ENCODE data around the gene GSE1. TPM values are rescaled to one million over a fixed set of nuclear protein-coding genes. Genes with fewer than 3 reads are reported as not detected.

GSE1 gene
- total RNA-seq, 4 donors from 2014 or later, result 79.7 to 196 (median 143) TPM

DNA sequence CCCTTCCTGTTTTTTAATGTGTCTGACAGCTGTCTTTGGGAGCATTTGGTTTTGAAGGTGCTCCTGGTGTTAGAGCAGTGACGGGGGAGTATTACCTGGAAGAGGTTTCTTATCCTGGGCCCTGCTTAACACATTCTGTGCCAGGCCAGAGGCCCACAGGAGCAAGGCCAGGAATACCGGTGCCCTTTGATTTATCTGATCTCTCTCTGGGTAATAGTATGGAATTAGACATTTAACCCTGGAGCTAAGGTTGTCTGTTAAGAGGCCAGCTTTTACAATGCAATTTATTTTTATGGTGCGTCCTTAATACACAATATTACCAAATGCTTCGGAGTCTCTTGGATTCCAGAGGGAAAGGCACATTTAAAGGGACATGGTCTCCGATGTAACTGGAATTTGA lies 37.2 kb upstream of the GSE1 start:
- H3K4me1 ChIP-seq, result peaks cover 7 to 76% (median 25%) of the 10 kb centered on the region in 4 donors
- H3K9me3 ChIP-seq, result no peaks in the 10 kb centered on the region
- no peaks in the 10 kb centered on the region for H3K36me3 ChIP-seq
- no peak for DNase-seq
- H3K27ac ChIP-seq, result no peak overlapping the region
- no peaks in the 10 kb centered on the region for H3K27me3 ChIP-seq
- TF ChIP-seq CTCF (IDR thresholded peaks at IDR 0.05) (no peak), POLR2A (IDR thresholded peaks at IDR 0.05) (no peak)
- no peak overlapping the region for H3K4me3 ChIP-seq

- TF ChIP-seq POLR2A (IDR thresholded peaks at IDR 0.05) (no peak), CTCF (IDR thresholded peaks at IDR 0.05) (no peak)
- Histone ChIP-seq H3K4me3 (no peak overlapping the region), H3K36me3 (no peaks in the 10 kb centered on the region), H3K27me3 (no peaks in the 10 kb centered on the region), H3K27ac (no peak overlapping the region), H3K9me3 (no peaks in the 10 kb centered on the region), H3K4me1 (peaks cover 0 to 76% (median 19%) of the 10 kb centered on the region in 4 donors)
- DNase-seq, result no peak
Measured at GRCh38 chr16:85576944-85577343, 36.2 kb upstream of the GSE1 start.

- H3K9me3 ChIP-seq, result no peaks in the 10 kb centered on the region
- no peak for DNase-seq
- TF ChIP-seq CTCF (IDR thresholded peaks at IDR 0.05), result no peak
- no peak for TF ChIP-seq POLR2A (IDR thresholded peaks at IDR 0.05)
Measured at GRCh38 chr16:85577899-85578598, 35.1 kb upstream of the GSE1 start.

DNA sequence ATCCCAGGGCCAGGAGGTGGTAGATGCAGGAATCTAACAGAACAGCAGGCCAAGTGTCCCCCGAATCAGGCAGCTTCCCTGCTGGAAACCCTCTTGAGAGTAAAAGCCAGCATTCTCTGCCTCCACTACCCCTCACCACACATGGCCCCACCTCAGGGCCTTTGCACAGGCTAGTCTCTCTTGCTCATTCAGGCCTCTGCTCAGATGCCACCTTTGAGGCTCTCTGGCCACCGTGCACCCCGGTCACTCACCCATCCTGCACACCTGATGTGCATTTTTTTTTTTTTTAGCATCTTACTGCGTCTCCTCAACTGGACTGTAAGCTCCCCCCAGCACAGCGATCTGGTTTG lies 34.5 kb upstream of the GSE1 start:
- peaks cover 0 to 82% (median 17%) of the 10 kb centered on the region in 4 donors for H3K4me1 ChIP-seq
- H3K9me3 ChIP-seq, result no peaks in the 10 kb centered on the region

More at GRCh38 chr16:85577899-85578598, 35.1 kb upstream of the GSE1 start:
- Histone ChIP-seq H3K27ac (no peak overlapping the region), H3K4me3 (no peak overlapping the region), H3K36me3 (no peaks in the 10 kb centered on the region), H3K27me3 (no peaks in the 10 kb centered on the region), H3K4me1 (peaks cover 0 to 82% (median 17%) of the 10 kb centered on the region in 4 donors)

GRCh38 chr16:85579191-85579590 lies 33.9 kb upstream of the GSE1 start:
- no peaks in the 10 kb centered on the region for H3K27me3 ChIP-seq
- no peaks in the 10 kb centered on the region for H3K36me3 ChIP-seq
- no peak for TF ChIP-seq CTCF (IDR thresholded peaks at IDR 0.05)
- no peak for TF ChIP-seq POLR2A (IDR thresholded peaks at IDR 0.05)
- no peaks in the 10 kb centered on the region for H3K9me3 ChIP-seq
- H3K4me3 ChIP-seq, result no peak overlapping the region
- no peak for DNase-seq
- peaks cover 0 to 77% (median 15%) of the 10 kb centered on the region in 4 donors for H3K4me1 ChIP-seq
- no peak overlapping the region for H3K27ac ChIP-seq

More for the DNA sequence above, 34.5 kb upstream of the GSE1 start:
- Histone ChIP-seq H3K27me3 (no peaks in the 10 kb centered on the region), H3K27ac (no peak overlapping the region), H3K4me3 (no peak overlapping the region), H3K36me3 (no peaks in the 10 kb centered on the region)
- TF ChIP-seq CTCF (IDR thresholded peaks at IDR 0.05), result no peak
- no peak for TF ChIP-seq POLR2A (IDR thresholded peaks at IDR 0.05)
- no peak for DNase-seq
